Sciatic nerve (tissue), 2 donors: ENCODE data around the gene EPC2. TPM values are rescaled to one million over a fixed set of nuclear protein-coding genes. Genes with fewer than 3 reads are reported as not detected.
"Not testable (repeated sequence)": the region's sequence is repeated elsewhere in the genome, so short reads cannot be mapped to it uniquely, and the experiment has no call there.

Experiments
- ATAC-seq: fragments of 200-7000 bp; cut with Tn5 transposase; one replicate; pipeline ENCODE4 v1.9.1; 2020; ENCODE audit warnings: mild to moderate bottlenecking, moderate library complexity
- DNase-seq: peaks from one replicate; pipeline ENCODE4 v3.0.0-alpha.2; 2020; ENCODE audit warnings: low spot score
- intact Hi-C: fragments of 100-400 bp; cut with DNase I; formaldehyde crosslinking; loops from one replicate; pipeline ENCODE4 v1.14.2; 2022
- total RNA-seq: library from RNA; stranded (reverse); fragmentation: NEBNext Ultra II Directional; extraction: Animal tissue kit (Norgen Biotek cat#: 25700); gene quantifications from one replicate; pipeline ENCODE4 v1.2.1, GENCODE V29; 2021
- donor health status: DM: no; HTN: no; CAD: no.
- donor health status: DM: no; HTN: no; CAD: no.

Gene EPC2
- total RNA-seq, 1 donor from 2014 or later, result 47.0 TPM

DNA sequence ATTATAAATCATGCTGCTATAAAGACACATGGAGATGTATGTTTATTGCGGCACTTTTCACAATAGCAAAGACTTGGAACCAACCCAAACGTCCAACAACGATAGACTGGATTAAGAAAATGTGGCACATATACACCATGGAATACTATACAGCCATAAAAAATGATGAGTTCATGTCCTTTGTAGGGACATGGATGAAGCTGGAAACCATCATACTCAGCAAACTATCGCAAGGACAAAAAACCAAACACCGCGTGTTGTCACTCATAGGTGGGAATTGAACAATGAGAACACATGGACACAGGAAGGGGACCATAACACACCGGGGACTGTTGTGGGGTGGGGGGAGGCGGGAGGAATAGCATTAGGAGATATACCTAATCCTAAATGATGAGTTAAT is 17.8 kb downstream of the EPC2 start:
- ATAC-seq, intact Hi-C loops, DNase-seq: not testable (repeated sequence)

DNA sequence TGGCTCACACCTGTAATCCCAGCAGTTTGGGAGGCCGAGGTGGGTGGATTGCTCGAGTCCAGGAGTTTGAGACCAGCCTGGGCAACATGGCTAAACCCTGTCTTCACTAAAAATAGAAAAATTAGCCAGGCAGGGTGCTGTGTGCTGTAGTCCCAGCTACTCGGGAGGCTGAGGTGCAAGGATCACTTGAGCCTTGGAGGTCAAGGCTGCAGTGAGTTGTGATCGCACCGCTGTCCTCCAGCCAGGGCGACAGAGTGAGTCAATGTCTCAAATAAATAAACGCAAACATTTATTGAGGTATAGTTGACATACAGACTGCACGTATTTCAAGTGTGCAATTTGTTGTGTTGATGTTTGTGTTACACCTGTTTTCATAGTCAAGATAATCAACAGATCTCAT is 19.7 kb downstream of the EPC2 start:
- no peak for DNase-seq
- intact Hi-C loops, result no loop called here
- no peak for ATAC-seq

DNA sequence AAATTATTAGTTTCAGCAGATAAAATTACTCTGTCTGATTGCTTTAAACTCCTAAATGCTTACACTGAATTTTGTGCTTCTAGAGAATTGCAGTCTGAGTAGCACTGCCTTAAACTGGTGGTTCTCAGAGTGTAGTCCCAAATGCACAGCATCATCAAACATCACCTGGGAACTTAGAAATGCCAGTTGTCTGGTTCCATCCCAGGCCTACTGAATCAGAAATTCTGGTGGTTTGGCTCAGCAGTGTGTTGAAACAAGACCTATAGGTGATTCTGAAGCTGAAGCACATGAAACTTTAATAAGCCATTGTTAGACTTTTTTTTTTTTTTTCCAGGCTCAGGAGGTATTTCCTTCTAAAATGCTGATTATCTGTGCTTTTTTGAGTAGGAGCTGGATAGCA is 22.0 kb downstream of the EPC2 start:
- intact Hi-C loops, result no loop called here
- ATAC-seq (no peak), DNase-seq (no peak)

DNA sequence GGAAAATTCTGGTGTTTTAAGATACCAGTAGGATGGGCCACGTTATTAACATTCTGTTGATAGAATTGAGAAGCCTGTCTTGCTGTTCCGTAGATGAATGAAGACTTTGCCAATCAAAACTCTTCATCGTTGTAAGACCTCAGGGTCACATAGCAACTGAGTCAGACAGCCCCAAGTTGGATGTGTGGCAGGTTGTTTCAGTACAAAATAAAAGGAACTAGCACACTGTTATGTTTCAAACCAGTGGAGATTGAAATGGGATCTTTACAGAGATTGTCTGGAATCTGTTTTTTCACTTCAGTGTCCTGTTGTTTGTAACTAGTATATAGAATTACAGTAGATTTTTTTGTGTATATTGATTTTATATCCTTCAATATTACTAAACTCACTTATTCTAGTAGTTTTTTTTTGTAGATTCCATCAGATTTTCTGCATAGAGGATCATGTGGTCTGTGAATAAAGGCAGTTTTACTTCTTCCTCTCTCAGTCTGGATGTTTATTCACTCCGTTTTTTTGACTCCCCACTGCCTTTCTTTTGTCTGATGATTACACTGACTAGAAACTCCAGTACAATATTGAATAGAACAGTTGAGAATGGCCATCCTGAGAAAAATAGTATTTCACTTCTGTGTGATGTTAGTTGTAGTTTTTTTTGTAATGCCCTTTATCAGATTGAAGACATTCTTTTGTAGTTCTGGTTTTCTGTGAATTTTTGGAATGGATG is 22.7 kb downstream of the EPC2 start:
- ATAC-seq (no peak), DNase-seq (no peak)

DNA sequence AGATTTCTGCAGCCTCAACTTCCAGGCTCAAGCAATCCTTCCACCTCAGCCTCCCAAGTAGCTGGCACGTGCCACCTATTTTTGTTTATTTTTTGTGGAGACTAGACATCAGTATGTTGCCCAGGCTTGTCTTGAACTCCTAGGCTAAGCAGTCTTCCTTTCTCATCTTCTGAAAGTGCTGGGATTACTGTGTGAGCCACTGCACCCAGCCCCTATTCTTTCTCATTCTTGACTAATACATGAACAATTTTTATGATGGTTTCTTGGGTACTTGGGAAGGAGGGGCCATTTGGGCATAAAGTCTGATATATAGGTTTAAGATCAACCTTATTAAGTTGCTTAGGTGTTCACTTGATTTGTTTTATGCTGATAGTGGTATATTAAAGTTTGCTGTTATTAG is 26.2 kb downstream of the EPC2 start:
- intact Hi-C loops, result no loop called here
- no peak for ATAC-seq
- DNase-seq, result no peak

More for the DNA sequence above, 22.7 kb downstream of the EPC2 start:
- intact Hi-C loops, result no loop called here

DNA sequence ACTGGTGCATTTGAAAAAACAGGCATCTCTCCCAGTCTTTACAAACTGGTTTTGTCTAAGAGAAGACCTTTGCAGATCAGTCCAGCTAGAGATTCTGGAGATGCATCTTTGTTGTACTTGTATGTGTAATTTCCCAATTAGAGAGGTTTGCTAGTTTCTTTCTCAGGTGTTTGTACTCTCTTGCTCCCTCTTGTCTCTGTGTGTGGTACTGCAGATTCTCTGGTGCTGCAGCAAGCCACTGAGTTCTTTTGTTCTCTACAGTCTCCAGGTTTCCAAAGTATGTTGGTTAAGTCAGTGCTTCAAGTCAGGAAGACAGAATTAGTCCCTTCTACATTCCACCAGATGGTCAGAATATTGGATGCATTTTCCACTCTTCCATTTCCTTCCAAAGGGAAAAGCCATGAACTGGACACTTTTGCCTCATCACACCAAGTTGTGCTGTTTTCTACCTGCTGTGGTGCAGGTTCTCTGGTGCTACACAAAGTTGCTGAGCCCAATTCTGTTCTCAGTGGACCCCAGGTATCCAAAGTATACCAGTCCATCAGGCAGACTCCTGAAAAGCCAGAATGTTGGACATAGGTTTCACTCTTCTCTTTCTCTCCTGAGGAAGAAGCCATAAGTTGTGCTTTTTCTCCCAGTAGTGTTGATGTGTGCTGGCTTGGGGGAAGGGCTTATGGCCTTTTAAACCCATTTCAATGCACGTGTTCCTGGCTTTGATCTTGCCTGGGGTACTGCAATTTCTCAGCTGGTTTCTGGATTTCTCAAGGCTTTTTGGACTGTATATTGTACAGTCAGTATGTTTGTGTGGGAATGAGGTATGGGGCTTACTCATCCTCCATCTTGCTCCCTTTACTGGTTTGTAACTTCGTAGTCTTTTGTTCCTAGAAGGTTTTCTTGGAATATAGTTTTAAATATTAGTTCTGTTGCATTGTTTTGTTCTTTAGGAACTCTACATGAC is 29.8 kb downstream of the EPC2 start:
- no peak for ATAC-seq
- DNase-seq, result no peak
- intact Hi-C loops, result loop anchor here (5.0 kb wide), 1 partner anchor 443 kb away; no protein-coding TSS in a partner anchor

DNA sequence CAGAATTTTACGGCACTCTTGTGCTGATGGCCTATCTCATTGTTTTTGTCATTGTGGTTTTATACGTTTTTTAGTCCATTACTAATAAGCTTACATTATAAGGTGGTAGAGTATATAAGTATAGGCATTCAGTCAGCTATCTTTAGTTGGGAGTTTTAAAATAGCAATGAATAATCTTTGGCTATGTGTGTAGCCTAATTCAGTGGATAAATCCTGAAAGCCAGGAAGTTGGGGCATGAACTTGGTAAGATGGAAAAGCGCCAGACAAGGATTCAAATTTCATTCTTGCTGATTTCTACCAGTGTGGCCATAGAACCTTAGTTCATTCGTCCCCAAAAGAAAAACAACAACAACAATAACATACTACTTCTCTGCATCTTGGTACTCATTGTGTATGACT is 31.2 kb downstream of the EPC2 start:
- no peak for ATAC-seq
- intact Hi-C loops, result loop anchor here (5.0 kb wide), 1 partner anchor 442 kb away; no protein-coding TSS in a partner anchor
- no peak for DNase-seq

DNA sequence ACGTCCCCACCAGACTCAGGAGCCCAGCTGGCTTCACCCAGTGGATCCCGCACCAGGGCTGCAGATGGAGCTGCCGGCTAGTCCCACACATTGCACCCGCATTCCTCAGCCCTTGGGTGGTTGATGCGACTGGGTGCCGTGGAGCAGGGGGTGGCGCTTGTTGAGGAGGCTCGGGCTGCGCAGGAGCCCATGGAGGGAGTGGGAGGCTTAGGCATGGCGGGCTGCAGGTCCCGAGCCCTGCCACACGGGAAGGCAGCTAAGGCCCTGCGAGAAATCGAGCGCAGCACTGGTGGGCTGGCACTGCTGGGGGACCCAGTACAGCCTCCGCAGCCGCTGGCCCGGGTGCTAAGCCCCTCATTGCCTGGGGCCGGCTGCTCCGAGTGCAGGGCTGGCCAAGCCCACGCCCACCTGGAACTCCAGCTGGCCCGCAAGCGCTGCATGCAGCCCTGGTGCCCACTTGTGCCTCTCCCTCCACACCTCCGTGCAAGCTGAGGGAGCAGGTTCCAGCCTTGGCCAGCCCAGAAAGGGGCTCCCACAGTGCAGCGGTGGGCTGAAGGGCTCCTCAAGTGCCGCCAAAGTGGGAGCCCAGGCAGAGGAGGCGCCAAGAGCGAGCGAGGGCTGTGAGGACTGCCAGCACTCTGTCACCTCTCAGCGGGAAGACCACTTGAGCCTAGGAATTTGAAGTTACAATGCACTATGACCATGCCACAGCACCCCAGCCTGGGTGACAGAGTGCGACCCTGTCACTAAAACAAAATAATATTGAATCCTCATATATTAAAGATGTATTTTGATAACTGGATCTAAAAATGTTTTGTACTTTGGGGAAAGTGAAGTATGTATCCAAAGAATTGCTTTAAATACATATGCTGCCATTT is 34.0 kb downstream of the EPC2 start:
- intact Hi-C loops, result loop anchor here (5.0 kb wide), 1 partner anchor 439 kb away; no protein-coding TSS in a partner anchor
- DNase-seq, ATAC-seq: not testable (repeated sequence)

DNA sequence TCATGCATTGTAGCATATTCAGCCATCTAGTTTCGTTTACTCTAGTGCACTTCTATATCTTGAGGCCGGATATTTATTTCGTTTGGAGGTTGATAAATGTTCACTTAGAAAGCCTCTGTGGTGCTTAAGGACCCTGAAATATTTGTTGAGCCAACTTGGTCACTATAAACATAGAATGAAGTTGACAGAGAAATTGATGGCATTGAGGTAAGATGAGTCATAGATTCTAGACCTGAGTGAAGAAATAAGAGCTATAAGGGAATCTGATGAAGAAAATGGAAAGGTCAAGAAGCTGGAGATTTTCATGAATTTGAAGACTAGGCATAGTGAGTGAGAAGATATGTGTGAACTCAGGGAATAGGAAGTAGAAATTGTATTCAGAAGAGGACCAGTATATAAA is 35.9 kb downstream of the EPC2 start:
- no peak for DNase-seq
- intact Hi-C loops, result no loop called here
- no peak for ATAC-seq

DNA sequence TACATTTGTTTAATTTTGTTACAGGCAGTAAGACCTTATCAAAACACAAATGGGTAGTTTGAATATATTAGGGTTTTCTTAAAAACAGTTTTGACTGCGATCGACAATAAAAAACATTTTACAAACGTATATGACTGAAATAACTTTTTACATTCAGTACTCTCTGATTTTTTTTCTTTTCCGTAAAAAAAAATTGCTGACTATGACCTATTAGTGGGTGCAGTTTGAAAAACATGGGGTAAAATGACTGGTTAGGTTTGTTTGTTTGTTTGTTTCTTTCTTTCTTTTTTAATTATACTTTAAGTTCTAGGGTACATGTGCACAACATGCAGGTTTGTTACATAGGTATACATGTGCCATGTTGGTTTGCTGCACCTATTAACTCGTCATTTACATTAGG is 36.9 kb downstream of the EPC2 start:
- intact Hi-C loops, result no loop called here
- ATAC-seq, result no peak

DNA sequence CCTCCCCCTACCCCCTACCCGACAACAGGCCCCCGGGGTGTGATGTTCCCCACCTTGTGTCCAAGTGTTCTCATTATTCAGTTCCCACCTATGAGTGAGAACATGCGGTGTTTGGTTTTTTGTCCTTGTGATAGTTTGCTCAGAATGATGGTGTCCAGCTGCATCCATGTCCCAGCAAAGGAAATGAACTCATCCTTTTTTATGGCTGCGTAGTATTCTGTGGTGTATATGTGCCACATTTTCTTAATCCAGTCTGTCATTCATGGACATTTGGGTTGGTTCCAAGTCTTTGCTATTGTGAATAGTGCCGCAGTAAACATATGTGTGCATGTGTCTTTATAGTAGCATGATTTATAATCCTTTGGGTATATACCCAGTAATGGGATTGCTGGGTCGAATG is 37.3 kb downstream of the EPC2 start:
- intact Hi-C loops, ATAC-seq: not testable (repeated sequence)

More for the DNA sequence above, 36.9 kb downstream of the EPC2 start:
- DNase-seq, result no peak

DNA sequence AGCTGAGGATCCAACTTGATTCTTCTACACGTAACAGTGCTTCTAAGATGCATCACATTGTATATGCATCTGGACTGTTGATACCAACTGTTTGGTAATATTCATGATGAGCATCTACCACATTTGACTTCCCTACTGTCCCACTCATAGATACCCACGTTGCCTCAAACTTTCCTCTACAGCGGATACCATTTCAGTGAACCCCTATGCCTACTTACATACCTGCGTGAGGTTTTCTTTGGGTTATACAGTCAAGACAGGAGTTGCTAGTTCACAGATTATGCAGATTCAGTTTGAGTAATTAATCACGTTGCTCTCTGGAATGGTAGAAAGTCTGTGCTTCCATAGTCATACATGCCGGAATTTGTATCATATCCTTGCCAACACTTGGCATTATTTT is 40.0 kb downstream of the EPC2 start:
- ATAC-seq, result no peak
- intact Hi-C loops, result no loop called here

More for the DNA sequence above, 37.3 kb downstream of the EPC2 start:
- not testable (repeated sequence) for DNase-seq

DNA sequence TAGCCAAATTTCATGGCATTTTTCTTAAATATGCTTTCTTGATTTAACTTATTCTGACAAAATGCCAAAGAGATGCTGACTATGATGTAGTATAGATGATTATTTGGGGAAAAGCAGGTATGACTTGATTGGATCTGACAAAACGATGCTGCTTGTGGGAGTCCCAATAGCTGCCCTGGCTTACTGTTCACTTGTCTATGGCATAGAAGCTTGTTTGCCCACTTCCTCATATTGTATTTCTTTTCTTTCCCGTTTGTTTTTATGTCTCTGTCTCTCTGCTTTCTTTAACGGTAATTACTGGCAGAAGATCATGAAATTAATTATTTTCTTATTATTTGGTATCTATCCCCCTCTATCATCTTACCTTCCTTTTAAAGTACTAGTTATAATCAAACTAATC is 43.0 kb downstream of the EPC2 start:
- no peak for DNase-seq
- ATAC-seq, result no peak
- intact Hi-C loops, result no loop called here

More for the DNA sequence above, 40.0 kb downstream of the EPC2 start:
- no peak for DNase-seq

DNA sequence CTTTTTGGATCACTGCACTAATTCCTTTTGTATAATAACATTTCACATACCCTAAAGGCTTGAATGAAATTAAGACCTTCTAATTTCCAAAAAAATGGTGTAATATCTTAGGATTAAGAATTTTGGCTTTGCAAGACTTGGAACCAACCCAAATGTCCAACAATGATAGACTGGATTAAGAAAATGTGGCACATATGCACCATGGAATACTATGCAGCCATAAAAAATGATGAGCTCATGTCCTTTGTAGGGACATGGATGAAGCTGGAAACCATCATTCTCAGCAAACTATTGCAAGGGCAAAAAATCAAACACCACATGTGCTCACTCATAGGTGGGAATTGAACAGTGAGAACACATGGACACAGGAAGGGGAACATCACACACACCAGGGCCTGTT is 43.5 kb downstream of the EPC2 start:
- DNase-seq, ATAC-seq, intact Hi-C loops: not testable (repeated sequence)

DNA sequence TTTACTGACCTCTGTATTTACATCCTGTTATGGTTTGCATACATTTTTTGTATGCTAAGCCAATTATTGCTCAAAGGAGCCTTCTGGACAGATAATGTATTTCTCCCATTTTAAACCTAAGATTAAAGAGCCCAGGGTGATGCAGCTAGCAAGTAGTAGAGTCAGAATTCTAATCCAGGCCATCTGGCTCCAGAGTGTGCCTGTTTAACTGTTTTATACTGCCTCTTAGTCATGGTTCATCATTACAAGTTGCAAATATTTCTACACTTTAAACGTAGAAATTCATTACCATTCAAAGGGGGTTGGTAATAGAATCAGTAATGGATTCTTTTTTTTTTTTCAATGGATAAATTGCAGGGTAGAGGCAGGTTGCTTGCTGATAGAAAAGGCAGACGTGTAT is 52.4 kb downstream of the EPC2 start:
- DNase-seq (no peak), ATAC-seq (no peak)
- intact Hi-C loops, result no loop called here

DNA sequence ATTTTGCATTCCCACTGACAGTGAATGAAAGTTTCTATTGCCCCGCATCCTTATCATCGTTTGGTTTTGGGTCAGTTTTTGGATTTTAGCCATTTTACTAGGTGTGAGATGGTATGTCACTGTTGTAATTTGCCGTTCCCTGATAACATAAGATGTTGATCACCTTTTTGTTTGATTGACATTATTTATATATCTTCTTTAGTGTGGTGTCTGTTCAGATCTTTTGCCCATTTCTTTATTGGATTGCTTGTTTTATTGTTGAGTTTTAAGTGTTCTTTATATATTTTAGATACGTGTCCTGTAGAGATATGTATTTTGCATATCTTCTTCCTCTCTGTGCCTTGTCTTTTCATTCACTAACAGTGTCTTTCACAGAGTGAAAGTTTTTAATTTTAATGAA is 55.3 kb downstream of the EPC2 start:
- DNase-seq (no peak), ATAC-seq (no peak)
- intact Hi-C loops, result no loop called here

DNA sequence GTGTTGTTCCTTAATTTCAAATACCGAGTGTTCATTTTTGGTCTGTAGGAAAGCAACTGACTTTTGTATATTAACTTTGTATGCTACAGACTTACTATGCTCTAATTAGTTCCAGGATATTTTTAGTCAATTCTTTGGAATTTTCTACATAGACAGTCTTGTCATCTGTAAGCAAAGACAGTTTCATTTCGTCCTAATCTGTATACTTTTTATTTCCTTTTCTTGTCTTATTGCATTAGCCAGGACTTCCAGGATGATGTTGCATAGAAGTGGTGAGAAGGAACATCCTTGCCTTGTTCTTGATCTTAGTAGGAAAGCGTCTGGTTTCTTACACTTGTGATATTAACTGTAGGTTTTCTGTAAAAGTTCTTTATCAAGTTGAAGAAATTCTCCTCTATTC is 56.5 kb downstream of the EPC2 start:
- intact Hi-C loops, result no loop called here
- ATAC-seq, result no peak

DNA sequence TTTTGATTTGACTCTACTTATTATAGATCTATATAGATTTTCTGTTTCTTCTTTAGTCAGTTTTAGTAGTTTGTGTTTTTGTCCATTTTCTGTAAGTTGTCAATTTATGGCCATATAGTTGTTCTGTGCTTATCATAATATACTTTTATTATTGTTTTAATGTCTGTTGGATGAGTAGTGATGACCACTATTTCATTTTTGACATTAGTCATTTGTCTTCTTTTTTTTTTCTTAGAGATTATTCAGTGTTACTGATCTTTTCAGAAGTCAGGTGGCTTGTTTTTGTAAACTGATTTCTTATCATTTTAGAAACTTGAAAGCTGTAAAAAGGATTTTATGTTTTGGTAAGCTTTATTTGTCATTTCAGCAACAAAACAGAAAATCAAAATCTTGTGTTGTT is 57.3 kb downstream of the EPC2 start:
- no peak for DNase-seq
- no peak for ATAC-seq
- intact Hi-C loops, result no loop called here

More for the DNA sequence above, 56.5 kb downstream of the EPC2 start:
- no peak for DNase-seq

DNA sequence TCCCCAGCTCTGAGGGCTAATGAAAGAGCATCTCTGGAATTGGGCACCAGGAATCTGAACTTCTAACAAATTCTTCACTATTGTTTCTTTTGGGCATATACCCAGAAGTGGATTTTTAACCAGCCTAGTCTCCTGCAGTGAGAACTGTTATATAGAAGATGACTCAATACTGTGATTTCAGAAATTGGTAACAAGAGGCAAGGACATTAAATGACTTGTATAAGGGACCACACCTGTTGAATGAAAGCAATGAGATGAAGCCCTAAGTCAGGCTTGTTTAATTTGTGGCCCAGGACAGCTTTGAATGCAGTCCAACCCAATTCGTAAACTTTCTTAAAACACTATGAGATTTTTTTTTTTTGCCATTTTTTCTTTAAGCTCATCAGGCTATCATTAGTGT is 57.9 kb downstream of the EPC2 start:
- DNase-seq (no peak), ATAC-seq (no peak)
- intact Hi-C loops, result no loop called here
